Left renal cortex interstitium (tissue), 4 donors: ENCODE measurements around the gene GALR3. TPM values are rescaled to one million over a fixed set of nuclear protein-coding genes. Genes with fewer than 3 reads are reported as not detected.
"Not testable (repeated sequence)": the region's sequence is repeated elsewhere in the genome, so short reads cannot be mapped to it uniquely, and the experiment has no call there.

ENCODE experiments used
- DNase-seq, 4 donors: peaks; one replicate each; pipeline ENCODE4 v3.0.0-alpha.2; 2013; ENCODE audit warnings: low read depth in 4 of 4, low spot score in 2 of 4, missing footprints in 1 of 4
- polyA plus RNA-seq, 4 donors: library from polyadenylated mRNA; unstranded; fragments of 120-200 nt; gene quantifications; one replicate each; pipeline ENCODE4 v1.2.1, GENCODE V29; 2013; ENCODE audit not compliant: insufficient read length in 4 of 4

The GALR3 gene, protein sequence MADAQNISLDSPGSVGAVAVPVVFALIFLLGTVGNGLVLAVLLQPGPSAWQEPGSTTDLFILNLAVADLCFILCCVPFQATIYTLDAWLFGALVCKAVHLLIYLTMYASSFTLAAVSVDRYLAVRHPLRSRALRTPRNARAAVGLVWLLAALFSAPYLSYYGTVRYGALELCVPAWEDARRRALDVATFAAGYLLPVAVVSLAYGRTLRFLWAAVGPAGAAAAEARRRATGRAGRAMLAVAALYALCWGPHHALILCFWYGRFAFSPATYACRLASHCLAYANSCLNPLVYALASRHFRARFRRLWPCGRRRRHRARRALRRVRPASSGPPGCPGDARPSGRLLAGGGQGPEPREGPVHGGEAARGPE
- polyA plus RNA-seq = under 1 TPM in 1 of 4 donors, not detected in 3; 0.14 TPM

DNA sequence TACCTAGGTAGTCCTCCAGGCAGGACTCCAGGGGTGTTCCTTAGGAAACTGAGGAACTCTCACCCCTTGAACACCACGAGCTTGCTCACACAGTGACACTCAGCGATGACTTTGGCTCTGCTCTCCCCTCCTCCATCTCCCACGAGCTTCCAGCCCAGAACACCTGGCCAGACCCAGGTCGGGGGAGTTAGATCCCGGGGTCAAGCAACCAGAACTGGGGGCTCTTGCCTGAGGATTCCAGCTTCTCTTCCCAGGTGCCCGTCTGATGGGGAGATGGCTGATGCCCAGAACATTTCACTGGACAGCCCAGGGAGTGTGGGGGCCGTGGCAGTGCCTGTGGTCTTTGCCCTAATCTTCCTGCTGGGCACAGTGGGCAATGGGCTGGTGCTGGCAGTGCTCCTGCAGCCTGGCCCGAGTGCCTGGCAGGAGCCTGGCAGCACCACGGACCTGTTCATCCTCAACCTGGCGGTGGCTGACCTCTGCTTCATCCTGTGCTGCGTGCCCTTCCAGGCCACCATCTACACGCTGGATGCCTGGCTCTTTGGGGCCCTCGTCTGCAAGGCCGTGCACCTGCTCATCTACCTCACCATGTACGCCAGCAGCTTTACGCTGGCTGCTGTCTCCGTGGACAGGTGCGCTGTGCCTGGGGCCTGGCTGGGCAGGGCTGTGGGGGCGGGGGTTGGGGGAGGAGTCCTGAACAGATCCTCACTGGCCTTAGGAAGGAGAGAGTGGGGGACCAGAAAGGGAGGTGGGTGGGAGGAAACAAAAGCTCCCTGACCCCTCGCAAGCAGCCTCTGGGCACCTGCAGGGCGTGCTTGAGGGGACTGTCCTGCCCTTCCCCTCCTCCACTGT, at the start of gene GALR3:
Gene GALR3, plus strand, starts transcription at position 249 of the 852 bp plus-strand sequence. Its CDS starts 25 bp downstream, at position 274.
- DNase-seq = no peak

DNA sequence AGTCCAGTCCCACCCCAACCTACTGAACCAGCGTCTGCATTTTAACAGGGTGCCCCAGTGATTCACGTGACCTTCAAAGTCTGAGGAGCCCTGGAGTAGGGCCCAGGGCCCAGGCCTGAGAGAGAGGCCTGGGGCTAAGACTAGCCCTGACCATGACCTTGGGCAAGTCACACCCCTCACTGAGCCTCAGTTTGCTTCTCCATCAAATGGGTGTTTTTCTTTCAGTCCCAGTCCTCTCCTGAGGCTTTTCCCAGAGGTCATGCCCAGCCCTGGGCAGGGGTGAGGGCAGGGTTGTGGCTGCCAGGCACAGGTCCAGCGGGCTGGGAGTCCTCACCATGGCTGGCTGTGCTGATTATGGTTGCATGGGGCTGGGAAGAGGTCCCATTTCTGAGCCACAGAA, 48.5 kb upstream of the GALR3 start:
- DNase-seq = no peak

DNA sequence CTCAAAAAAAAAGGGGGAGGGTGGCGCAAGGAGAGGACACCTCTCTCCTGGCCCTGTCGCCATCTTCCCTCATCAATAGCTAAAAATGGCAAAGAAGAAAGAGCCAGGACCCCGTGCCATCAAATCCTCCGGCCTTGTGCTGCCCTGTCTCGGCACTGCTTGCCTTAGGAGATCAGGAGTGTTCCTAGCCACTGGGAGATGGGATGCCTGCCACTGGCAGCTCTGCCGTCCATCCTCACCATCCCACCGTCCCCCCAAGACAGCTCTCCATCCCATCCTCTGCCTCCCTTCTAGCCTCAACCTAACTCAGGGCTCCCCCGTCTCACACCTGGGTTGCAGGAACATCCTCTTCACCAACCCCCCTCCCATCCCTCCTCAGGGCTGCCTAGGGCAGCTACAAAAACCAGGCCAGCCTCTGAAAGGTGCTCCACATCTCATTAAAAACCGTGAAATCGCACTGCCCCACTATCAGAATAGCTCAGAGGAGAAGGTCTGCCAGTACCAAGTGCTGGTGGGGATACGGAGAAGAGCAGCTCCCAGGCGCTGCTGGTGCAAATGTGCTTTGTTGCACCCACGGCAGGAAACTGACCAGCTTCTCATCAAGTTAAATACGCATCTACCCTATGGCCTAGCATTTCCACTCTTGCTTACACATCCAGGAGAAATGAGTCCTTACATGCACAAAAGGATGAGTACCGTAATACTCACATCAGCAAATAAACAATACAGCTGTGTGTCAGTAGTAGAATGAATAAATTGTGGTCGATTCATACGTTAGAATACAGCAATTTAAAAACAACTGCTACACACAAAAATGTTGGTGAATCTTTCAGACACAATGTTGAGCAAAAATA, 47.2 kb upstream of the GALR3 start:
- no peak for DNase-seq

DNA sequence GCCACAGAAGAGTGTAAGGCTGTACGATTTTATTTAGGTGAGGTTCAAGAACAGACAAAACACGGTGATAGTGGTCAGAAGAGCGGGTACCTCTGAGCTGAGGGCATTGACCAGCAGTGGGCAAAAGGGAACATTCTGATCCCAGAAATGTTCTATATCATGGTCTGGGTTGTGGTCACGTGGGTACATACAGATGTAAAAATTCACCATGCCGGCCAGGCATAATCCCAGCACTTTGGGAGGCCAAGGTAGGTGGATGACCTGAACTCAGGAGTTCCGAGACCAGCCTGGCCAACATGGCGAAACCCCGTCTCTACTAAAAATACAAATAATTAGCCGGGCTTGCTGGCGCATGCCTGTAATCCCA, 46.6 kb upstream of the GALR3 start:
- no peak for DNase-seq

DNA sequence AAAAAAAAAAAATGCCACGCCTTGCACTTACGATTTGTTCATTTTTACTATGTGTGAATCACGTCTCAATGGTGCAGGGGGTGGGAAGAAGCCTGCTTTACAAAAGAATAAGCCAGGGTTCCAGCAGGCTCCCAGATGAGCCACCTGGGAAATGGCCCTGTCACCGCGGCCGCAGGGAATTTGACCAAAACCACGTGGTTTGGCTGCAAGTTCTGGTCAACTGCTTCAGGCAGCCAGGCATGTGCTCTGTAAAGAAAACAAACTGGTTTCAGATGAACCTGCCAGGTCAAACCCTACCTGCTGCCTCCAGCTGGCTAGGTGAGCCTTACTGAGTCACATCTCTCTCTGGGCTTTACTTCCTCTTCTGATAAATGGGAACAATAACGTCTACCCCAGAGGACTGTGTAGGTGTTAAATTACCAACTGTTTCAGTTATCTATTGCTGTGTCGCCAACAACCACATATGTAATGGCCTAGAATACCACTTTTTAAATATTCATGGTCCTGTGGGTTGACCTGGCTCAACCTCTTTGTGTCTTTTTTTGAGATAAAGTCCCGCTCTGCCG, 46.0 kb upstream of the GALR3 start:
- peak in 2 of 4 donors; percentile 26 to 41 for DNase-seq

DNA sequence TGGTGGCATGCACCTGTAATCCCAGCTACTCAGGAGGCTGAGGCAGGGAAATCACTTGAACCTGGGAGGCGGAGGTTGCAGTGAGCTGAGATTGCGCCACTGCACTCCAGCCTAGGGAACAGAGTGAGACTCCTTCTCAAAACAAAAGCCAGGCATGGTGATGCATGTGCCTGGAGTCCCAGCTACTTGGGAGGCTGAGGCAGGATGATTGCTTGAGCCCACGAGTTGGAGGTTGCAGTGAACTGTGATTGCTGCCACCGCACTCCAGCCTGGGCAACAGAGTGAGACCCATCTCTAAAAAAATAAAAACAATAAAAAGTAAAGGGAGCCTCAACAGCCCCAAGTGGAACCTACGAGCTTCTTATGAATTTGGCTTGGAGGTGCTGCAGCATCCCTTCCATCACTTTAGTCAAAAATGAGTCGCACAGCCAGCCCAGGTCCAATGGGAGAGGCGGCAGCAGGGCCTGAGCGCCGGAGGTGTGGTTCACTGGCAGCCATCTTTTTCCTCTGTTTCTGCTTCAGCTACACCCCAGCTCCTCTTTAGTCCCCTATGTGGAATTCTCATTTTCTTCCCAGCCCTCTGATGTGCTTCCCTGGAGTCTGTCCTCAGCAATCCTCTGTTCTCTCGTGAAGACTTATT, 44.7 kb upstream of the GALR3 start:
- no peak for DNase-seq

DNA sequence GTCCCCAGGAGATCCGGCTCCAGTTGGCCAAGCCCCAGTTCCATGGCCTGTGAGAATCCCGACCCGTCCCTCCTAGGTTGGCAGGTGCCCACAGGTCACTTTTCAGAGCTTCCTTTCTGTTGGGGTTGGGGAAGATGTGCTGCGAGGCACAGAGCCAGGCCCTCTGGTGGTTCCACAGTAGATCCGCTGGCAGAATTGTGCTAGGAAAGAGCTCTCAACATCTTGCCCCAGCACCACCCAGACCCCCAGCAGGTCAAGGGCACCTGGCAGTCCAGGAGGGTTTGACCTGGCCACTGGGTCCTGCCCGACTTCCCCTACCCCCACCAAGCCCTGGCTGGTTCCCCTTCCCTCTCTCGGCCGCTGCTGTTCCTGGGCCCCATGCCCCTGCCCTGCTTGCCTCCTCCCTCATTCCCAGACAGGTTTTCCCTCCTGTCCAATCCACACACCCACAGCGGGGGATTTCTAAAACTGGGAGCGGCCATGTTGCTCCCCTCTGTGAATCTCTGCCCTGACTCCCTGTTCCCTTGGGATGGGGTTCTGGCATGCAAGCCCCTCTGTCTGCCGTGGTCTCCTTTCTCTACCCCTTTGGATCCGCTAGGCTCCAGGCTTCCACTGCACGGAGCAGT, 41.6 kb upstream of the GALR3 start:
- DNase-seq = no peak

DNA sequence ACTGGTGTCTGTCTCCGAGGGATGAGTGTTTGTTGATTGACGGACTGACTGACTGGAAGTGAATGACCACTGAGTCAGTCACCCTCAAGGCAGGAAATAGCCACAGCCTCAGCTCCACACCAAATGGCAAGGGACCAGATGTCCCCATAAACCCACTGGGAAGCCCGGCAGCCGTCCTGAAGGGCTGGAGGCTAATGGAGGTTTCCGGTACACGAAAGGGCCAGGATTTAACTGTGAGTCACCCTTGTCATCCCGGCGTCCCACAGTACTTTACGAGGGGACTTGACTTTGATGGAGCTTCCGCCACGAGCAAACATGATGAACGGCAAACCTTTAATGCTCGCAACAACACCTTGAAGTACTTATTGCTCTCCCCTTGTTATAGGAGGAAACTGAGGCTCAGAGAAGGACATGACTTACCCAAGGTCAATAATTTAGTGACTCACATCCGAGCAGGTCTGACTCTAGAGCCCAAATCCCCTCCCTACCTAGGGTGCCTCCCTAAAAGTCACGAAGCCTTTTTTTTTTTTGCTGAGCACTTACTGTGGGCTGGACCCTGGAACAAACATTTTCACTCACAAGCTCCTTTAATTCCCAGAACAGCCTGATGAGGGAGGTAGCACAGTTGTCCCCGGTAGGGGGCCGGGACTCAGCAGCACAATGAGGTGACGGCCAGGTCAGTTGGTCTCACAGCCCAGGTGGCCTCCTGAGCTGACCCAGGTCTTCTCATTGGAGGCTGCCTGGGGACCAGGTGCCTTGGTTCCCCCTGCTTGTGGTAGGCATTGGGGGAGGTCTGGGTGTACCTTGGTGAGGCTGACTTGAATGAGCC, 40.6 kb upstream of the GALR3 start:
- no peak for DNase-seq

DNA sequence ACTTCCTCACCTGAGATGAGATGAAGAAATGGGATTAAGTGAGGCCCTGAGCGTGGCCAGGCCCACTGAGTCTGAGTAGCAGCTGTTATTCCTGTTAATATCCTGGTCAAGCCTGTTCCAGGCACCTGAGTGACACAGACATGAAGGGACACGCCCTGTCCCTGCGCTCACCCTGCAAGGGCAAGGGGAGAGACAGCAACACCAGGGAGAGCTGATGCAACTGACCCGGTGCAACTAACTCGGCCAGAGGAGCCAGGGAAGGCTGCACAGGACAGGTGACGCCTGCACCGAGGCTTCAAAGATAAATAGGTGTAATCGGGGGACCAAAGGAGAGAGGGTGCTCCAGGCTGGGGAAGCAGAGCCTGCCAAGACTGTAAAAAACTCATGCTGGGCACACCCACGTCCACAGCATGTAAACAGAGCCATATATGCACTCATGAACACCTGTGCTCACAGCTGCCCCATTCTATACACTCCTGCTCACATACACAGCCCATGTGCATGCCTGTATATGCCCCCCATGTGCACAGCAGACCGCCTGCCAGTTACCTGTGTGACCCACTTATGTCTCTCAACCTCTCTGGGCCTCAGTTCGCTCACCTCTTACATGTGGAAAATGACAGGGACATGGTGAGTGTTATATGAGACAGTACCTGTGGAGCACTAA, 38.2 kb upstream of the GALR3 start:
- DNase-seq = no peak

DNA sequence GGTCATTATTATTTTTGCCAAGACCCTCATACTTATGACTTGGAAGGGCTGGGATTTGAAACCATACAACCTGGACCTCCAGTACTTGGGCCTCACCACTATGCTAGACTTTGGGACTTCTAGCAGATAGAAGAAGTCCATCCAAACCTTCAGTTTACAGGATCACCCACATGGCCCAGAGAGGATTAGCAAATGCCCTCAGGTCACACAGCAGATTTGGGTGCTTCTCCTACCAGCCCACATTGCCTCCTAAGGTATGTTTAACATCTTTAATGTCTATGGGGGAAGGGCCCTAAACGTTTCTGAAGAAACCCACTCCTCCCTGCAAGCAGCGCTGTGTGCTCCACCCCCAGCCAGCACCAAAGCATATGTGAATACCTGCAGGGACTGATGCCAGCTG, 32.9 kb upstream of the GALR3 start:
- DNase-seq = no peak

DNA sequence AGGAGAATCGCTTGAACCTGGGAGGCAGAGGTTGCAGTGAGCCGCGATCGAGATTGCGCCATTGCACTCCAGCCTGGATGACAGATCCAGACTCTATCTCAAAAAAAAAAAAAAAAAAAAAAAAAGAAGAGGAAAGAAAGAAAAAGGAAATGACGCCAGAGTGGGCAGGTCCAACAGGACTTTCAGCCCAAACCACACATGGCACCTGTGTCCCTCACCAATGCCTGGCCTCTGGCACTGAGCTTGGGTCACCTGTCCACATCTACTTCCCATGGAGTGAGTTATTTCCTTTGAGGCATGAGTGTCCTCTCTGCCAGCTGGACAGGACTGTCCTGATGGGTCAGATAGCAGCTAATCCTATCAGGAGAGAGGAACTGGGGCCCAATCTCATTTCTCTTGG, 30.7 kb upstream of the GALR3 start:
- no peak for DNase-seq

DNA sequence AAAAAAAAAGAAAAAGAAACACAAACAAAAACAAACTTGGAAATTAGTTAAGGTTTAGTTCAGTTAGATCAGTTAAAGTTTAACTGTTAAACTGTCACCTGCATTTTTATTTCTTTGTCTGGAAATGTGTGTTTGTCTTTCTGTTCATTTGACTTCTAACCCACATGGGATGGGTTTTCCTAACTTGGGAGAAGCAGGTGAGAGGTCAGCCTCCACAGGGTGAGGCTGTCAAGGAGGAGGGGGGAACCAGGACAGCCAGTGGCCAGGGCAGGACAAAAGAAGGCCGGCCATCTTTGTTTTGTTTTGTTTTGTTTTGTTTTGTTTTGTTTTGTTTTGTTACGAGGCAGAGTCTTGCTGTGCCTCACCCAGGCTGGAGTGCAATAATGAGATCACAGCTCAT, 28.8 kb upstream of the GALR3 start:
- DNase-seq = no peak

DNA sequence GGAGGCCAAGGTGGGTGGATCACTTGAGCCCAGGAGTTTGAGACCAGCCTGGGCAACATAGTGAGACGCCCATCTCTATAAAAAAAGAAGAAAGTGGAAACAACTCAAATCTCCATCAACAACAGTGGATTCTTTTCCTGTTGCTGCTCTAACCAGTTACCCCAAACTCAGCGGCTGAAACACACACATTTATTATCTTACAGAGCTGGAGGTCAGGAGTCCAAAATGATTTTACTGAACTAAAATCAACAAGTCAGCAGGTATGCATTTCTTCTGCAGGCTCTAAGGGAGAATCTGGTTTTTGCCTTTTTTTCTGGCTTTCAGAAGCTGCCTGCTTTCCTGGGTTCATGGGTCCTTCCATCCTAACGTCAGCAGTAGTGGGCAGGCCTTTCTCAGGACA, 27.1 kb upstream of the GALR3 start:
- DNase-seq = no peak

DNA sequence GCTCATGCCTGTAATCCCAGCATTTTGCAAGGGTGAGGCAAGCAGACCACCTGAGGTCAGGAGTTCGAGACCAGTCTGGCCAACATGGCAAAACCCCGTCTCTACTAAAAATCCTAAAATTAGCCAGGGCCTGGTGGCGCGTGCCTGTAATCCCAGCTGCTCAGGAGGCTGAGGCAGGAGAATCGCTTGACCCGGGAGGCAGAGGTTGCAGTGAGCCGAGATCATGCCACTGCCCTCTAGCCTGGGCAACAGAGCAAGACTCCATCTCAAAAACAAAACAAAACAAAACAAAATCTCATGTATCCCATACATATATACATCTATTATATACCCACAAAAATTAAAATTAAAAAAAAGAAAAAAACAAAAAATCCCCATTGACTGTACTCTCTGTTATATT, 25.9 kb upstream of the GALR3 start:
- not testable (repeated sequence) for DNase-seq

DNA sequence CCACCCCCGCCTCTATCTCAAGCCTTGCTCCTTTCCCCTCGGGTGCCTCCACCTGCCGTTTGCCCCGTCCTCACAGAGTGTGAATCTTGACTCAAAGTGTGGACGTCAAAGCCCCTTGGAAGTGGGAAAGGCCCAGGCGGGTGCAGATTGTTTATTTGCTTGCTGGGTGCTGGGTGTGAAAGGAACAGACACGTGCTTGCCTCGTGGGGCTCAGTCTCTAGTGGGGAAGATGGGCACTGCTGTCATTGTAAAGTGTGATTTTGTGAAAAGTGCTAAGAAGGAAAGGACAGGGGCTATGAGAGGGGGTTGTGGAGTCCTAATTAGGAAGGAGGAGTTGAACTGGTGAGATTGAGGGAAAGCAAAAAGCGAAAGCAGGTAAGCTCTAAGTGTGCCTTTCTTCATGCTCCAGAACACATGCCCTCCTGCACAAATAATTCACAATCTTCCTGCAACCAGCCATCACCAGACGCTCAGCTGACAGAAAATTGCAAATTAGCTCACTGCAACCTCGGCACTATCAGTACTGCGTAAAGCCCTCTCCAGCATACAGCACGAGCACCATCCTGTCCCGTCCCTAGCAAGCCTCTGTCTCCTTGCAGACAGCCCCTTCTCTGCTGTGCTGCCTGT, 25.2 kb upstream of the GALR3 start:
- no peak for DNase-seq

DNA sequence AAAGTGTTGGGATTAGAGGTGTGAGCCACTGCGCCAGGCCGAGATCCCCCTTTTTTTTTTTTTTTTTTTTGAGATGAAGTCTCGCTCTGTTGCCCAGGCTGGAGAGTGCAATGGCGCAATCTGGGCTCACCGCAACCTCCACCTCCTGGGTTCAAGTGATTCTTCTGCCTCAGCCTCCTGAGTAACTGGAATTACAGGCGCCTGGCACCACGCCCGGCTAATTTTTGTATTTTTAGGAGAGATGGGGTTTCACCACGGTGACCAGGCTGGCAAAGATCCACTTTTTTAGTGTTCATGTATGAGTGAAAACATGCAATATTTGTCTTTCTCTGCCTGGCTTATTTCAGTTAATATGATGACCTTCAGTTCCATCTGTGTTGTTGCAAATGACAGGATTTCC, 23.2 kb upstream of the GALR3 start:
- not testable (repeated sequence) for DNase-seq

DNA sequence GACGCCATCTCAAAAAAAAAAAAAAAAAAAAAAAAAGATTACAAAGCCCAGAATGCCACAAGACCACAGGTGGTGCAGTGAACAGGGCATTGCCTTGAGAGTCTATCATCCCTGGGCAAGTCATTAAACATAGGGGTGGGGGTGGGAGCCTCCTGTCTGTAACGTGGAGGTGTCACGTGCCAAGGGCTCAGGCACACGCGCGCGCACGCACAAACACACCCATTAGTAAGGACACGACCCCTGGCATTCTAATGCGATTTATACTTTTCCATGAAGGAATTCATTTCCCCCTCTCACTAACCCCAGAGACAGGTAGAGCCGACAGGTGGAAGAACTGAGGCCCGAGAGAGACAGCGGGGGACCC, 21.3 kb upstream of the GALR3 start:
- no peak for DNase-seq
